ENCODE measurements around the gene CD58.

CD58 gene

DNA sequence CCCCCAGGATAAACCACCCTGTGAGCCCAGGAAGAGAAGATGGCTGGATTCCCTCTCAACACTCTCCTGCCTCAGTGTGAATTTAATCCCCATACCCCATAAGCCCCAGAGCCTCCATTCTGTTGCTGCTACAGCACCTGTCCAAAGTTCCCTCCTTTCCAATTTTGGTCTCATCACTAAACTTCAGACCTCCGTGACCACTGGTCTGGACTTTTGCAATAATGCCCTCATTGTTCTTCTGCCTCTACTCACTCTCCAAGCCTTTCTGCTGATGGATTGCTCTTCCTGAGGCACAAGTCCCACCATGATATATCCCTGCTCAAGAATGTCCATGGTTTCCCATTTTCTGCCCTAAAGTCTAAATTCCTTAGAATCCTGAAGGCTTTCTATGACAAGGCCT lies 83.2 kb downstream of the CD58 start:
- TF ChIP-seq Cebpa-rat (IDR thresholded peaks at IDR 0.05) = no peak
- H3K27ac ChIP-seq = 0 out of 22 replicates have a peak overlapping the region, but pooled peaks of 1 of the 11 experiments have one; percentile 17
- H4K20me1 ChIP-seq = no peaks in the 10 kb centered on the region
- H3K27me3 ChIP-seq = no peaks in the 10 kb centered on the region
- H3K4me1 ChIP-seq = peaks cover 27 to 62% (median 48%) of the 10 kb centered on the region in 10 experiments
- H3K9ac ChIP-seq = no peak overlapping the region
- H3K36me3 ChIP-seq = peaks cover 0 to 14% (median 0%) of the 10 kb centered on the region in 11 experiments; a peak in 1 of 22 replicates
- peak overlapping the region in 1 of 11 experiments; percentile 96; a peak in 1 of 22 replicates for H3K4me2 ChIP-seq
- H3K4me3 ChIP-seq = no peak overlapping the region
- H3K9me3 ChIP-seq (replicated peaks in 1 of 11) = no peaks in the 10 kb centered on the region

DNA sequence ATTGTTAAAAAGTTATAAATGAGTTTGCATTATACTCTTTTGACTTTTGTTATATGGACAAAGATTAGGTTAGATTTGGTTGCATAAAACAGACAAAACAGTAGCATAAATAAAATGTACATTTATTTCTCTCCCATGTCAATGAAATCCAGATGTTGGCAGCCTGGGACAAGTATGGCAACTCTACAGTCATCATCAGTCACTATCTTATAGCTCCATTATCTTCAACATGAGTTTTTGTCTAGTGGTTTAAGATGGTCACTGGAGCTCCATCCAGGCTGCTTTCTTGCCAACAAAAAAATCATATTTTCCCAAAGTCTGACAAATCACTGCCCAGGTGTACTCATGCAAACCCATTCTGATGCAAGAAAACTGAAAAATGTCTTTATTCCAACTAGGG lies 83.8 kb downstream of the CD58 start:
- no peak for TF ChIP-seq Cebpa-rat (IDR thresholded peaks at IDR 0.05)
- H3K4me1 ChIP-seq = peaks cover 27 to 57% (median 43%) of the 10 kb centered on the region in 10 experiments
- no peak overlapping the region for H3K4me3 ChIP-seq
- no peak overlapping the region for H3K9ac ChIP-seq
- H4K20me1 ChIP-seq = no peaks in the 10 kb centered on the region
- H3K4me2 ChIP-seq = no peak overlapping the region
- peaks cover 0 to 10% (median 0%) of the 10 kb centered on the region in 11 experiments; a peak in 1 of 22 replicates for H3K36me3 ChIP-seq
- H3K27me3 ChIP-seq = no peaks in the 10 kb centered on the region
- H3K27ac ChIP-seq = no peak overlapping the region
- no peaks in the 10 kb centered on the region for H3K9me3 ChIP-seq (replicated peaks in 1 of 11)

DNA sequence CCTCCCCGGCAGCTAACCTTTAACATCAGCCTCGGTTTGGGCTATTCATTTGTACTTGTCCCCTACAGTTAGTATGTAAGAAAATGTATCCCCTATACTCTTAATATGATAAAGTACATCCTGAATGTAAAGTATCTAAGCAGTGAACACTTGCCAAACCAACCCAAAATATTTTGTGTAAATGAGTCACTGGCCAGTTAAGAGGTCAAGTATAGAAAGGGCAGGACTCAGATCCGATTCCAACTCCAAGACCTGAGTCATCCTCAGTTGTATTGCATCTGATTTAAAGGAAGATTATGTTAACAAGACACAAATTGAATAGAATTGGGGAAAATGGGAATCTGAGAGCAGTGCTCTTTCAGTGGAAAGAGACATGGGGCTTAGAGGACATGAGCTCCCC lies 84.4 kb downstream of the CD58 start:
- no peak overlapping the region for H3K9ac ChIP-seq
- H3K4me1 ChIP-seq = peaks cover 27 to 51% (median 39%) of the 10 kb centered on the region in 10 experiments
- H3K36me3 ChIP-seq = peaks cover 0 to 10% (median 0%) of the 10 kb centered on the region in 11 experiments; a peak in 2 of 22 replicates
- no peak overlapping the region for H3K4me2 ChIP-seq
- no peaks in the 10 kb centered on the region for H3K27me3 ChIP-seq
- H4K20me1 ChIP-seq = no peaks in the 10 kb centered on the region
- peak overlapping the region in 1 of 11 experiments; percentile 2; a peak in 1 of 22 replicates for H3K27ac ChIP-seq
- H3K4me3 ChIP-seq = no peak overlapping the region
- no peak for TF ChIP-seq Cebpa-rat (IDR thresholded peaks at IDR 0.05)
- no peaks in the 10 kb centered on the region for H3K9me3 ChIP-seq (replicated peaks in 1 of 11)

DNA sequence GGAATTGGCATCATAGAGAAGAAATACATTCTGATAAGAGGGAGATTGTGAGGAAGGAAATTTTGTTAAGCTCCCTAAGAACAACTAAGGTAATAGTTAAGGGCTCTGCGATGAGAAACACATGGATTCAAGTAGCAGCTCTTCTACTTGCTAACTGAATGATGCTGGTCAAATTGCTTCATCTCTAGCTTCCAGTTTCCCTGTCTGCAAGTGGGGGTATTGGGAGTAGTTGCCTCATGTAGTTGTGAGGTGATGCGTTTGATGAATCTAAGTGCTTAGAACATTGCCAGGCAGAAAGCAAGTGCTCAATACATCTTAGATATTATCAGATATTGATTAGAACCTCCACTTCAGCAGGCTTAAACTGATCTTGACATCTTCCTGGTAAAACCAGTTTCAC lies 84.8 kb downstream of the CD58 start:
- peaks cover 25 to 46% (median 36%) of the 10 kb centered on the region in 10 experiments for H3K4me1 ChIP-seq
- H4K20me1 ChIP-seq = no peaks in the 10 kb centered on the region
- H3K36me3 ChIP-seq = peaks cover 0 to 10% (median 0%) of the 10 kb centered on the region in 11 experiments; a peak in 2 of 22 replicates
- no peak overlapping the region for H3K4me3 ChIP-seq
- H3K27me3 ChIP-seq = no peaks in the 10 kb centered on the region
- TF ChIP-seq Cebpa-rat (IDR thresholded peaks at IDR 0.05) = no peak
- no peaks in the 10 kb centered on the region for H3K9me3 ChIP-seq (replicated peaks in 1 of 11)
- peak overlapping the region in 3 of 11 experiments; percentile 1 to 2 (median 2); a peak in 3 of 22 replicates for H3K27ac ChIP-seq
- H3K9ac ChIP-seq = 0 out of 22 replicates have a peak overlapping the region, but pooled peaks of 1 of the 11 experiments have one; percentile 8
- H3K4me2 ChIP-seq = no peak overlapping the region

DNA sequence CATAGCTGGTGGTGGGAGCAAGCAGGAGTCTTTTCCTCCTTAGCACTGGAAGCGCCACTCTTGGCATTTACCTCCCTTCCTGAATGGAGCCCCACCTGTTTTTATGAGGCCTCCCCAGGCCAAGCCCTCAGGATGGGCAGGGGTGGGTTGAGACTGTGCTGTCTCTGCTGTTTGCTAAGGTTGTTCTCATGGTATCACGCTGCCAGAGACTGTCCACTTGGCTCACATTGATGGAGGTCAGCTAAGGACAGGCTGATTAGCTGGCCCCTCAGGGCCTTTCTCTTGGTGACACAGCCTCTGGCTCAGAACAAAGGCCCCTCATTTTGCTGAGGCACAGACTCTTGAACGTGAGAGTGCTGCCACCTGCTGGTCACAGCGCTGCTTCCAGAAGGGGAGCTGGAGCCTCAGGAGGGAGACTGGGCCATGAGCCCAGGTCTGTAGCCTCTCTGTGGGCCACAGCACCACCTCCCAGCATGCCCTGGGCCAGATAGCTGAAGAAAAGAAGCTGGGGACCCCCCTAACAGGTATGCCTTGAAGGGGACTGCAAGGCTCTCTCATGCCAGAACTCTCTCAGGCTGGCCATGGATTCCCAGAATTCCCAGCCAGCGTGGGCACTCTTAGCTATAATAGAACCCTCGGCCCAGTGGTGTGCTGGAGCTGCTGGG lies 85.6 kb downstream of the CD58 start:
- Histone ChIP-seq H3K4me1 (peaks cover 17 to 39% (median 28%) of the 10 kb centered on the region in 10 experiments), H4K20me1 (no peaks in the 10 kb centered on the region), H3K27me3 (no peaks in the 10 kb centered on the region), H3K9ac (peak overlapping the region in 7 of 11 experiments; percentile 0 to 47 (median 26); a peak in 6 of 22 replicates), H3K27ac (peak overlapping the region in 8 of 11 experiments; percentile 39 to 72 (median 52); a peak in 16 of 22 replicates), H3K9me3 (replicated peaks in 1 of 11) (no peaks in the 10 kb centered on the region), H3K36me3 (peaks cover 0 to 10% (median 0%) of the 10 kb centered on the region in 11 experiments; a peak in 3 of 22 replicates), H3K4me3 (no peak overlapping the region), H3K4me2 (peak overlapping the region in 1 of 11 experiments; percentile 23; a peak in 2 of 22 replicates)
- TF ChIP-seq Cebpa-rat (IDR thresholded peaks at IDR 0.05) = no peak

DNA sequence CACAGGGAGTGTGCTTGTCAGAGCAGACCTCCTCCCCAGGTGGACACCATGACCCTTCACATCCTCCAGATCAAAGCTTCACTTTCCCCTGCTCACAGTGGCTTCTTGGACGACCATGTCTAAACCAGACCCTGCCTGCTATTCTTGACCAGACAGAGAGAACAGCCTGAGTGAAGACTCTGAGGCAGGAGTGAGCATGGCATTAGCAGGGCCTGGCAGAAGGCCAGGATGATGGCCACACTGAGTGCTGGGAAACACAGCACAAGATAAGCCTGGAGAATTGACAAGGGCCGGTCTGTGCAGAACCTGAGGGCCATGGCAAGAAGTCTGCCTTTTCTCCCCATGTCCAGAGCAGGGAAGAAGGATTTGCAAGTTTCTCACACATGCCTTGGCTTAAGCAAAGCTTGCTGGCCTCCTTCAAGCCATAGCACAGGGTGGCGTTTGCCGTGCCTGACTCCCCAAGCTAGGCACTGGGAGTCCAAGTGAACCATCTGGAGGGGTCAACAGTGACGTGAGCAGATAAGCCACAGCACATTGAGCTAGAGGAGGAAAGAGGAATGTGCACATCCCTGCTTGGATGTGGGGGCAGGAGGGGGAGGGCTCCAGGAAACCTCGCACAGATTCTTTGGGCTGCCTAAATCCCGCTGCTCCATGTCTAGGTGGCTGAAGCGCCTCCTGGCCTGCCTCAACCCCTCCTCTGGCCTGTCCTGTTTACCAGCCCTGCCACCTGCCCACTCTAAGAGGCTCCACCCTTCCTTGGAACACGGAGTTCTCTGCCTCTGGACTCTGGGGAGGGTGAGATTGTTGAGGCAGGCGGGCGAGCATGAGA lies 87.1 kb downstream of the CD58 start:
- H3K27ac ChIP-seq = no peak overlapping the region; a peak in 1 of 22 replicates
- no peak overlapping the region for H3K4me2 ChIP-seq
- no peak for TF ChIP-seq Cebpa-rat (IDR thresholded peaks at IDR 0.05)
- H3K9me3 ChIP-seq (replicated peaks in 1 of 11) = no peaks in the 10 kb centered on the region
- H3K4me3 ChIP-seq = no peak overlapping the region
- peaks cover 2 to 23% (median 13%) of the 10 kb centered on the region in 10 experiments for H3K4me1 ChIP-seq
- no peaks in the 10 kb centered on the region for H3K27me3 ChIP-seq
- no peaks in the 10 kb centered on the region for H4K20me1 ChIP-seq
- H3K9ac ChIP-seq = no peak overlapping the region
- H3K36me3 ChIP-seq = peaks cover 0 to 20% (median 0%) of the 10 kb centered on the region in 11 experiments; a peak in 5 of 22 replicates

DNA sequence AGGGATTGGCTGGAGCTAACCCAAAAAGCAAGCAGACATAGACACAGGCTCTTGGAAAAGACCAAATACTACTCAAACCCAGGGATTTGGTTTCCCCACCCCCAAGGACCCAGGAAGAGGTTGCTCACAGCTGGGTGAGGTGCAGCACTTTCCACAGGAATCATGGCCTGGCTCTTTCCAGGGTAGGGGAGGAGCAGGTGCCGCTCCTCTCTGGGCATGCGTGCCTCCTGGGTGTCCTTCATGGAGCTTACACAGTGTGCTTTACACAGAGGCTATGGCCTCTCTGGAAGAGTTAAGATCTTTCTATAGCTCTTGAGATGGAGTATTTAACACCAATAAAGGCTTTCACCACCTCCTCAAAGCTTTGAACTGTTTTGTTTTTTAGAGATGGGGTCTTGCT lies 88.3 kb downstream of the CD58 start:
- H4K20me1 ChIP-seq = no peaks in the 10 kb centered on the region
- no peak overlapping the region for H3K27ac ChIP-seq
- H3K9ac ChIP-seq = no peak overlapping the region
- no peaks in the 10 kb centered on the region for H3K27me3 ChIP-seq
- peaks cover 0 to 19% (median 5%) of the 10 kb centered on the region in 10 experiments; a peak in 9 of 20 replicates for H3K4me1 ChIP-seq
- no peak for TF ChIP-seq Cebpa-rat (IDR thresholded peaks at IDR 0.05)
- no peaks in the 10 kb centered on the region for H3K9me3 ChIP-seq (replicated peaks in 1 of 11)
- H3K4me2 ChIP-seq = no peak overlapping the region
- H3K36me3 ChIP-seq = peaks cover 0 to 22% (median 0%) of the 10 kb centered on the region in 11 experiments; a peak in 5 of 22 replicates
- no peak overlapping the region for H3K4me3 ChIP-seq

DNA sequence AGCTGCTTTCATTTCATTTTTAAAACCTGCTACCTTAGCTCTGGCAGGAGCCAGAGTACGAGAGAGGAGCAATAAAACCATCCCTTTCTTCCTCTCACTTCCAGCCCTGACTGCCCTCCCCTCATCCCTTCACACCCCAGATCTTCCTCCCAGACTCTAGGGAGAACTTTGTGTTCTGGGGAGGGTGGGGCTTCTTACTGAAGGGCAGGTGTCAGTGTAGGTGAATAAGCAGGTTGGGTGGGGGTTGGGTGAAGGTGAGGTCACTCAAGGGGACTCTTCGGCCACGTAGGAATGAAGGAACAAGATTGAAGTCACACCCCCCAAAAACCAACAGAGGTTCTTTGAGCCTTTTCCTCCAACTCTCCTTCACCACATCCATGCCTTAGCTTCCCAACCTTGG lies 88.9 kb downstream of the CD58 start:
- H3K27me3 ChIP-seq = no peaks in the 10 kb centered on the region
- H4K20me1 ChIP-seq = no peaks in the 10 kb centered on the region
- H3K27ac ChIP-seq = no peak overlapping the region
- H3K4me1 ChIP-seq = peaks cover 0 to 19% (median 5%) of the 10 kb centered on the region in 10 experiments; a peak in 9 of 20 replicates
- H3K36me3 ChIP-seq = peaks cover 0 to 25% (median 0%) of the 10 kb centered on the region in 11 experiments; a peak in 5 of 22 replicates
- H3K4me2 ChIP-seq = no peak overlapping the region
- no peak overlapping the region for H3K4me3 ChIP-seq
- H3K9me3 ChIP-seq (replicated peaks in 1 of 11) = no peaks in the 10 kb centered on the region
- TF ChIP-seq Cebpa-rat (IDR thresholded peaks at IDR 0.05) = no peak
- H3K9ac ChIP-seq = no peak overlapping the region

DNA sequence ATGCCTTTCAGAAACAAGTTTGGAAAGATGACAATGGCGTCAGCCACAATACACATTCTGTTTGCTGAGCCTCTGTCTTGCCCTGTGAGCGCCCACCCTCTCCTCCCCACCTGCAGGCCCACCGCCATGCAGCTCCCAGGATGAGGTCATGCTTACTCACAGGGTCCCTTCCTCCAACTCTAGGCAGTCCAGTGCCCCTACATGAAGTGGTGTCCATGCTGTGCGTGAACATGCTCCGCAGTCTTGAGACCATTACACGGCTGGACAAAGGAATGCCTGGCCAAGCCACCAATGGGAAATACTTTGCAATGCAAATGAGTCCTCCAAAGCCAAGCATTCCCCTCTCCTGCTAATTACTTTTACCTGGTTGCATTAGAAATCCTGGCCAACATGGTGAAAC lies 92.2 kb downstream of the CD58 start:
- no peaks in the 10 kb centered on the region for H3K9me3 ChIP-seq (replicated peaks in 1 of 11)
- no peak for TF ChIP-seq Cebpa-rat (IDR thresholded peaks at IDR 0.05)
- no peaks in the 10 kb centered on the region for H3K27me3 ChIP-seq
- no peak overlapping the region for H3K4me2 ChIP-seq
- H3K4me1 ChIP-seq = peaks cover 0 to 5% (median 0%) of the 10 kb centered on the region in 10 experiments; a peak in 1 of 20 replicates
- peaks cover 0 to 32% (median 0%) of the 10 kb centered on the region in 11 experiments; a peak in 5 of 22 replicates for H3K36me3 ChIP-seq
- H3K27ac ChIP-seq = no peak overlapping the region
- no peak overlapping the region for H3K4me3 ChIP-seq
- no peak overlapping the region for H3K9ac ChIP-seq
- H4K20me1 ChIP-seq = no peaks in the 10 kb centered on the region

All from BLaER1 treated with 17β-estradiol and CSF1 and Interleukin-3, amounts not matched to agents 10 nM and 100 nM (cell line).